Measurements from ENCODE around the gene GRID1. TPM values are rescaled to one million over a fixed set of nuclear protein-coding genes. Genes with fewer than 3 reads are reported as not detected.

Gene GRID1
- polyA plus RNA-seq, 1 of the 3 experiments (the other 2 are of a cell fraction), result 0.13 TPM

DNA sequence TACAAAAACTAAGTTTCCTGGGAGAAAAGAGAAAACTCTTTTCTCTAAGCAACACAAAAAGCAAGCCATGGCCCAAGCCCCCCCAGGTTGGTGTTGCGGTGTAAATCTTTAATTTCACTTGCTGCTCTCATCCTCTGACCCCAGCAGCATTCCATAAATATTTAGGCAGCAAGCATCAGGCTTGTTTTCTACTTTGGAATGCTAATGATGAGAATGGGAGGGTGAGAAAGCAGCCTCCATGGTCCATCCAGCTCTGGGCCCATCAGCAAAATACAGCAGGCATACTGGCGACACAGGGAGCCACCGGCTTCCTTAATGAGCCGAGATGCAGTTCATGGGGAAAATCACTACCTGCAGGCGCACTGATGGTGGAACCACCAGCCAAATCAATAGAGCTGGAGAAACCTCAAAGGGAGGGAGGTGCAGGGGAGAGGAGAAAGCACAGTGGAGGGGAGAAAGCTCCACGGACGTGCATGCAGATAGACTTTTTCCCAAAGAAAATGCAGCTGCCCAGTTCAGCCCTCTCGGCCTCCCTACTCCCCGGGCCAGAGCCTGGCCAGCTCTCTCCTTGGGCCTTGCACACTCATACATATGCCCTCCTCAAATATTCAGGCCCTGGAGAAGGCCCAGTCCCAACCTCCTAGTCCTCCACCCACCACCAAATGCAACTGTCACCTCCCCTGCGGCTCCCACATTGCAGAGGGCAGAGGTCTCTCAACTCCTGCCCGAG lies 131.9 kb downstream of the GRID1 start:
- WGBS (ENCODE audit: low lambda C conversion rate), result 41% methylated on average over 11 of the region's 11 CpGs
- Histone ChIP-seq H3K27me3 (ENCODE audit: insufficient read depth) (no peaks in the 10 kb centered on the region), H3K9me2 (no peaks in the 10 kb centered on the region), H3K79me2 (ENCODE audit: insufficient read depth) (no peaks in the 10 kb centered on the region), H3K36me3 (replicated peaks in 1 of 2; ENCODE audit: control insufficient read depth in 1 of 2, insufficient read depth in 2 of 2, low read length in 1 of 2) (no peaks in the 10 kb centered on the region), H2AFZ (ENCODE audit: low read depth) (no peak overlapping the region), H3K4me3 (ENCODE audit: low read depth in 2 of 2, low read length in 1 of 2) (no peak overlapping the region), H3K27ac (ENCODE audit: low read depth in 2 of 2, low read length in 1 of 2) (no peak overlapping the region), H3K4me1 (ENCODE audit: control insufficient read depth in 1 of 2, insufficient read depth in 2 of 2, low read depth in 1 of 2, low read length in 1 of 2) (peaks cover 0 to 2% of the 10 kb centered on the region in 2 experiments; a peak in 1 of 4 replicates), H3K9me3 (no peaks in the 10 kb centered on the region), H3F3A (replicated peaks; ENCODE audit: insufficient read depth) (no peaks in the 10 kb centered on the region), H4K20me1 (ENCODE audit: insufficient read depth) (no peaks in the 10 kb centered on the region), H3K4me2 (no peak overlapping the region), H3K9ac (no peak overlapping the region)
- DNase-seq, result no peak
- TF ChIP-seq FOXM1 (IDR thresholded peaks at IDR 0.05; ENCODE audit: low read depth) (no peak), RAD21 (IDR thresholded peaks at IDR 0.05; ENCODE audit: low read length) (no peak), MXI1 (IDR thresholded peaks at IDR 0.05; ENCODE audit: low read depth, low read length) (no peak), RFX5 (IDR thresholded peaks at IDR 0.05; ENCODE audit: low read length) (no peak), YY1 (IDR thresholded peaks at IDR 0.05; ENCODE audit: low read depth) (no peak), JUND (IDR thresholded peaks at IDR 0.05) (no peak), NRF1 (IDR thresholded peaks at IDR 0.05; ENCODE audit: low read depth, low read length) (no peak), FOXJ3 (CRISPR knock-in tag; IDR thresholded peaks at IDR 0.05) (no peak), MEF2A (IDR thresholded peaks at IDR 0.05; ENCODE audit: borderline replicate concordance, low read depth) (no peak), TCF12 (IDR thresholded peaks at IDR 0.05) (no peak), NFIC (IDR thresholded peaks at IDR 0.05; ENCODE audit: borderline replicate concordance) (no peak), EP300 (IDR thresholded peaks at IDR 0.05; ENCODE audit: borderline replicate concordance in 1 of 2, low read depth in 1 of 2, low read length in 1 of 2) (no peak), EZH2phosphoT487 (IDR thresholded peaks at IDR 0.05; ENCODE audit: borderline replicate concordance, low read depth) (no peak), RCOR1 (IDR thresholded peaks at IDR 0.05; ENCODE audit: low read length) (no peak)
- TF ChIP-seq, protein P1, sequence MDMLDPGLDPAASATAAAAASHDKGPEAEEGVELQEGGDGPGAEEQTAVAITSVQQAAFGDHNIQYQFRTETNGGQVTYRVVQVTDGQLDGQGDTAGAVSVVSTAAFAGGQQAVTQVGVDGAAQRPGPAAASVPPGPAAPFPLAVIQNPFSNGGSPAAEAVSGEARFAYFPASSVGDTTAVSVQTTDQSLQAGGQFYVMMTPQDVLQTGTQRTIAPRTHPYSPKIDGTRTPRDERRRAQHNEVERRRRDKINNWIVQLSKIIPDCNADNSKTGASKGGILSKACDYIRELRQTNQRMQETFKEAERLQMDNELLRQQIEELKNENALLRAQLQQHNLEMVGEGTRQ (IDR thresholded peaks at IDR 0.05; ENCODE audit: borderline replicate concordance, low read depth, low read length), result no peak
- TF ChIP-seq, protein P2, sequence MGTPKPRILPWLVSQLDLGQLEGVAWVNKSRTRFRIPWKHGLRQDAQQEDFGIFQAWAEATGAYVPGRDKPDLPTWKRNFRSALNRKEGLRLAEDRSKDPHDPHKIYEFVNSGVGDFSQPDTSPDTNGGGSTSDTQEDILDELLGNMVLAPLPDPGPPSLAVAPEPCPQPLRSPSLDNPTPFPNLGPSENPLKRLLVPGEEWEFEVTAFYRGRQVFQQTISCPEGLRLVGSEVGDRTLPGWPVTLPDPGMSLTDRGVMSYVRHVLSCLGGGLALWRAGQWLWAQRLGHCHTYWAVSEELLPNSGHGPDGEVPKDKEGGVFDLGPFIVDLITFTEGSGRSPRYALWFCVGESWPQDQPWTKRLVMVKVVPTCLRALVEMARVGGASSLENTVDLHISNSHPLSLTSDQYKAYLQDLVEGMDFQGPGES (IDR thresholded peaks at IDR 0.05; ENCODE audit: low read depth, low read length), result no peak
- TF ChIP-seq, protein P3, sequence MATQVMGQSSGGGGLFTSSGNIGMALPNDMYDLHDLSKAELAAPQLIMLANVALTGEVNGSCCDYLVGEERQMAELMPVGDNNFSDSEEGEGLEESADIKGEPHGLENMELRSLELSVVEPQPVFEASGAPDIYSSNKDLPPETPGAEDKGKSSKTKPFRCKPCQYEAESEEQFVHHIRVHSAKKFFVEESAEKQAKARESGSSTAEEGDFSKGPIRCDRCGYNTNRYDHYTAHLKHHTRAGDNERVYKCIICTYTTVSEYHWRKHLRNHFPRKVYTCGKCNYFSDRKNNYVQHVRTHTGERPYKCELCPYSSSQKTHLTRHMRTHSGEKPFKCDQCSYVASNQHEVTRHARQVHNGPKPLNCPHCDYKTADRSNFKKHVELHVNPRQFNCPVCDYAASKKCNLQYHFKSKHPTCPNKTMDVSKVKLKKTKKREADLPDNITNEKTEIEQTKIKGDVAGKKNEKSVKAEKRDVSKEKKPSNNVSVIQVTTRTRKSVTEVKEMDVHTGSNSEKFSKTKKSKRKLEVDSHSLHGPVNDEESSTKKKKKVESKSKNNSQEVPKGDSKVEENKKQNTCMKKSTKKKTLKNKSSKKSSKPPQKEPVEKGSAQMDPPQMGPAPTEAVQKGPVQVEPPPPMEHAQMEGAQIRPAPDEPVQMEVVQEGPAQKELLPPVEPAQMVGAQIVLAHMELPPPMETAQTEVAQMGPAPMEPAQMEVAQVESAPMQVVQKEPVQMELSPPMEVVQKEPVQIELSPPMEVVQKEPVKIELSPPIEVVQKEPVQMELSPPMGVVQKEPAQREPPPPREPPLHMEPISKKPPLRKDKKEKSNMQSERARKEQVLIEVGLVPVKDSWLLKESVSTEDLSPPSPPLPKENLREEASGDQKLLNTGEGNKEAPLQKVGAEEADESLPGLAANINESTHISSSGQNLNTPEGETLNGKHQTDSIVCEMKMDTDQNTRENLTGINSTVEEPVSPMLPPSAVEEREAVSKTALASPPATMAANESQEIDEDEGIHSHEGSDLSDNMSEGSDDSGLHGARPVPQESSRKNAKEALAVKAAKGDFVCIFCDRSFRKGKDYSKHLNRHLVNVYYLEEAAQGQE (IDR thresholded peaks at IDR 0.05; ENCODE audit: low read depth, low read length), result no peak
- TF ChIP-seq, protein P4, sequence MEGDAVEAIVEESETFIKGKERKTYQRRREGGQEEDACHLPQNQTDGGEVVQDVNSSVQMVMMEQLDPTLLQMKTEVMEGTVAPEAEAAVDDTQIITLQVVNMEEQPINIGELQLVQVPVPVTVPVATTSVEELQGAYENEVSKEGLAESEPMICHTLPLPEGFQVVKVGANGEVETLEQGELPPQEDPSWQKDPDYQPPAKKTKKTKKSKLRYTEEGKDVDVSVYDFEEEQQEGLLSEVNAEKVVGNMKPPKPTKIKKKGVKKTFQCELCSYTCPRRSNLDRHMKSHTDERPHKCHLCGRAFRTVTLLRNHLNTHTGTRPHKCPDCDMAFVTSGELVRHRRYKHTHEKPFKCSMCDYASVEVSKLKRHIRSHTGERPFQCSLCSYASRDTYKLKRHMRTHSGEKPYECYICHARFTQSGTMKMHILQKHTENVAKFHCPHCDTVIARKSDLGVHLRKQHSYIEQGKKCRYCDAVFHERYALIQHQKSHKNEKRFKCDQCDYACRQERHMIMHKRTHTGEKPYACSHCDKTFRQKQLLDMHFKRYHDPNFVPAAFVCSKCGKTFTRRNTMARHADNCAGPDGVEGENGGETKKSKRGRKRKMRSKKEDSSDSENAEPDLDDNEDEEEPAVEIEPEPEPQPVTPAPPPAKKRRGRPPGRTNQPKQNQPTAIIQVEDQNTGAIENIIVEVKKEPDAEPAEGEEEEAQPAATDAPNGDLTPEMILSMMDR (IDR thresholded peaks at IDR 0.05), result no peak
- TF ChIP-seq, protein P5, sequence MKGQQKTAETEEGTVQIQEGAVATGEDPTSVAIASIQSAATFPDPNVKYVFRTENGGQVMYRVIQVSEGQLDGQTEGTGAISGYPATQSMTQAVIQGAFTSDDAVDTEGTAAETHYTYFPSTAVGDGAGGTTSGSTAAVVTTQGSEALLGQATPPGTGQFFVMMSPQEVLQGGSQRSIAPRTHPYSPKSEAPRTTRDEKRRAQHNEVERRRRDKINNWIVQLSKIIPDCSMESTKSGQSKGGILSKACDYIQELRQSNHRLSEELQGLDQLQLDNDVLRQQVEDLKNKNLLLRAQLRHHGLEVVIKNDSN (IDR thresholded peaks at IDR 0.05; ENCODE audit: borderline replicate concordance, low read depth), result no peak
- CTCF ChIA-PET, result no interaction called here
- POLR2A ChIA-PET, result interaction anchor here (1.5 kb wide), 1 partner anchor 8 kb away, joined by 3 read pairs; no protein-coding TSS in a partner anchor
